Muscle of arm (tissue), 12 donors: ENCODE data around the gene SLC48A1. TPM values are rescaled to one million over a fixed set of nuclear protein-coding genes. Genes with fewer than 3 reads are reported as not detected.

Source experiments
- DNase-seq: peaks from one replicate; pipeline ENCODE4 v3.0.0-alpha.2; 2013
- polyA plus RNA-seq, 12 donors: library from polyadenylated mRNA; unstranded; fragments of 120-200 nt; gene quantifications; one replicate each; pipeline ENCODE4 v1.2.1, GENCODE V29; 2013; ENCODE audit not compliant: insufficient read length in 12 of 12

The SLC48A1 gene
- polyA plus RNA-seq, 12 donors, result 8.1 to 46.8 (median 11.5) TPM; not detected in 1

DNA sequence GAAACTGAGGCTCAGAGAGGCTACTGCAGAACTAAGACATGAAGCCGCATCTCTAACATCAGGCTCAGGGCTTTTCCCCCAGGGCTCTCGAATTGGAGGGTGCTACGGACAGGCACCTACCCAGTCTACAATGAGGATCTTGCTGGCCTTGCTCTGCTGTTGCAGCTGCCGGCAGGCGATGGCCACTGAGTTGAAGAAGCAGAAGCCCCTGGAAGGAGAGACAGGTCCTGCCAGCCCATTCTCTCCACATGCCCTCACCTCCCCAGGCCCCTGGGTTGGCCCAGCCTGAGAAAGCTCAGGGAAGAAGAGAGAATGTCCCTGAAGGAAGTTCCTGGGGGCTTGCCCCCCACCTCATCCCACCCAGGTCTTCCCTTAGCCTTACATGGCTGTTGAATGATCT lies 16.1 kb downstream of the SLC48A1 start:
- DNase-seq, result no peak

- DNase-seq, result no peak
These were observed 16.9 kb downstream of the SLC48A1 start for GRCh38 chr12:47789712-47790489.

DNA sequence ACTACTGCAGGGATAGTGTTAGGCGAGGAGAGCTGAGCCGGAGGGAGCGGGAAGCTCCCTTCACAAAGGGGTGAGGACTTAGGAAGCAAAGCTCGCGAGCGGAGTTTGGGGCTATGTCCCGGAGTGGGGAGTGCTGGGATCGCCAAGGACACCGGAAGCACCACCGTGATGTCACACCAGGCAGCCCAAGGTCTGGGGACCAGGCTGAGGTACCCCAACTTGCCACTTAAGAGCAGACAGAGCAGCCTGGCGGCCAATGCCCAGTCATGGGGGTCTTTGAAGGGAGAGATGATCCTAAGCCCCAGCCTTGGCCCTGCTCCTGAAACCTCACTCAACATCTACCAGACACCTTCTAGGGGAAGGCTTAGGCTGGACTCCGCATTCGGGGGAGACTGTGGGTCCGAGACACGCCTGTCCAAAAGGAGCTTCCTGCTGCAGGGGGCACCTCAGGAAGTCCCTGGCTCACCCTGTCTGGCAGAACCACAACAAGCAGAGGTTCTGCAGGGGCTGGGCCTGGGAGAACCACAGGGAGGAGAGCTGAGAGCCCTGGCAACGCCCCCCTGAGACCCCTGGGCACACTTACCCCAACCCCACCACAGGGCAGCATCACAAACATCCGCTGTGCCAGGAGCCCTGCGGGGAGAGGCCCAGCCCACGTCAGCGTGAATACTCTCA lies 17.8 kb downstream of the SLC48A1 start:
- no peak for DNase-seq

DNA sequence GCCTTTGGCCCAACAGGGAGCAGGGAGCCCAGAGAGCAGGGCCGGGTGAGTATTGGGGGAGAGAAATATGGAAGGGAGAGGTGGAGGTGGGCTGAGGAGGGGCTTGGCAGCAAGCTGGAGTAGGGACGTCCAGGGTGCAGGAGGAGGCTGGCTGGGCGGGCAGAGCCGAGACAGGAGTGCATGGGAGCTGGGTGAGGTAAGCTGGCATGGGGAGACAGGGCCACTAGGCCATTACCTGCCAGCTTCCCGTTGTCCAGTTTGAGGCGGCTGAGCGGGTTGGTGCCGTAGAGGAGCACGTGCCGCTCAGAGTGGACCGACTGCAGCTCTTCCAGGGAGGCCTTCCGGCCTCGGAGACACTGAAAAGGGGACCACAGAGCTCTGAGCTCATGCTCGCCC lies 18.3 kb downstream of the SLC48A1 start:
- no peak for DNase-seq

DNA sequence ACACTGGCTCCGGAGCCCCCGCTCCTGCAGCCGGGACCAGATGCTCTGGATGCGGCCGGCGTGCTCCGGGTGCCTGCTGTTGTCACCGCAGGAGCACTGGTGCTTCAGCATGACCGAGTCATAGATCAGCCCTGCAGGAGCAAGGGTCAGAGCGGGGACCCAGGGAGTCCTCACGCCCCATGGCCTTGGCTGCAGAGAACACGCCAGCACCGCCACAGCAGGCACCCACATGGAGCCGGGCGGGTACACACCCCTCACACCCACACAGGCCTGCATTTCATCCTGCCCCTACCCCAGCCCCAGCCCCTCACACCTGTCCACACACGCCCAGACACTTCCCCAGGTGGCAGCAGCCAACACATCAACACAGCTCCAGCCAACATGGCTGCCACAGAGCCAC lies 18.8 kb downstream of the SLC48A1 start:
- DNase-seq, result no peak

- no peak for DNase-seq
These were observed 20.1 kb downstream of the SLC48A1 start for GRCh38 chr12:47793015-47793681.

DNA sequence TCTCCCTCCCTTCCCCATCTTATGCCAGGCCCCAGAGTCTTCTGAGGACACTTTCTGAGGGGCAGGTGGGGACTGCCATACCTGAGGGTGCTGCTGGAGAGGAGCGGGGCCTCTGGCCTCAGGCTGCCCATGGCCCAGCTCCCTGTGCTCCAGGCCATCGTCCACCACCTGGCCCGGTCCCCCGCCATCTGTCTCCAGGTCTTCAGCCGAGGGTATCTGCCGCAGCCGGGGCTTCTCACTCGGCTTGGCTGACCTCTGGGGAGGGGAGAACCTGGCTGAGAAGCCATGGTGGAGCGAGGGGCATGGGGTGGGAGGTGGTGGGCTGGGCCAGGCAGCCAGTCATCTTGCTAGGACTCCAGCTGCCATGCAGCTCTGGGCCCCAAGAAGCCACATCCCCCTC lies 21.6 kb downstream of the SLC48A1 start:
- DNase-seq, result no peak

DNA sequence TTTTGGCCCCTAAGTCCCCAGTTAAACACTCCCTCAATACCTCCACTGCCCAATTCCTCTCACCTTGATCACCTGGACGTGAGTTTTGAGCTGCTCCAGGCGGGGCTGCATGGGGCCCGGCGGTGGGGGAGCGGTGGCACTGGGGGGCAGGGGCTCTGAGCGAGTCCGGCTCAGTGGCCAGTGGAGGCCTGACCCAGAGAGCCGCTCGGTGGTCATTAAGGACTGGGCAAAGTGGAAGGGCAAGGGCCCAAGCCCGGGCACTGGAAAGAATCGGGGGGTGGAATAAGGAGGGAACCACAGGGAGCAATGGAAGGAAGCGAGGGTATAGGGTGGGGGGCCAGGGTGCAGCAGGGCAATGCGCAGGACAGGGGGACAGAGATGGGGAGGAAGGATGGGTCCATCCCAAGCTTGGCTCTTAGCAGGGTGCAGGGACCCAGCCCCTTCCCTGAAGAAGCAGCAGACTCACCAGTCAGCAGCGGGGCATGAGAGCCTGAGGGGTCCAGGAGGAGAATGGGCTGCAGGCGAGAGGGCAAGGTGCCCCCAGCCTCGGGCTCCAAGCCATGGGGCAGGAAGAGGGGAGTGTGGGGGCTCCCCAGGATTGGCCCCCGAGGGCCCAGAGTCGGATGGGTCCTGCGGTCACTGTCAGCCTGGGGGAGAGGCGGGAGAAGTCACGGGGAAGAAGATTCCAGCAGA lies 22.2 kb downstream of the SLC48A1 start:
- no peak for DNase-seq

- no peak for DNase-seq
These were observed 22.9 kb downstream of the SLC48A1 start for GRCh38 chr12:47795814-47796411.

DNA sequence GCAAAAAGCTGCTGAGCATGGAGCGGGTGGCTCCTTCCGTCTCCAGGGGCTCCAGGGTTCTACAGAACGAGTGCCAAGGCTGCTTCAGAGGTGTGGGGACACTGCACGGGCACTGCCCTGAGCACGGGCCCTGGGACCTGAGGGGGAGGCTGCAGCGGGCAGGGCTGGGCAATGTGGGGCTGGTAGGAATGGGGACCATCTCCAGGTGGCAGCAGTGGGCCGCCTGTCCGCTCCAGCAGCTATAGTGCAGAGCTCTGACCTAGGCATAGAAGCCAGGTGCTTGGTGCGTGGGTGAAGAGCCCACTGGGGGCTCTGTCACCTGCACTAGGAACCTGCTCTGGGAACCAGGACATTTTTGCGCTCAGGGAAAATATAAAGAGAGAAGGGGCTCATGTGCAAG lies 24.4 kb downstream of the SLC48A1 start:
- DNase-seq, result no peak

- DNase-seq, result no peak
These were observed 25.4 kb downstream of the SLC48A1 start for GRCh38 chr12:47798382-47798948.

- no peak for DNase-seq
These were observed 26.4 kb downstream of the SLC48A1 start for GRCh38 chr12:47799357-47799955.

DNA sequence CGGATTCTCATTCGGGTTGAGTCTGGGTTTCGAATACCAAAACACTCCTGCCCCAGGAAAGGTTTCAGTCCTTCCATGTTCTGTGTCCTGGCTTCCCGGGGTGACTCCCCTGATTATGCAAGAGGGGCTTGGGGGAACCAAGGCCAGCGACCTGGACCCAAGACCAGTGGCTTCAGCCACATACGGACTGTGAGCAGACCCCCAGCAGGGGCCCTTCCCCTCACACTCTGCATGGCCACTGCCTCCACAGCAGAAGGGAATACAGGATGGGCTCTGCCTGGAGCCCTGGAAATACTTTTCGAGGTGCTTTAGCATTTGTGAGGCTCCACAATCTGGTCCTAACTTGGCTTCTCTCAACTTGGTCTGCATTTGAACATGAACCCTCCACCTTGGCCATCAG lies 27.5 kb downstream of the SLC48A1 start:
- no peak for DNase-seq

DNA sequence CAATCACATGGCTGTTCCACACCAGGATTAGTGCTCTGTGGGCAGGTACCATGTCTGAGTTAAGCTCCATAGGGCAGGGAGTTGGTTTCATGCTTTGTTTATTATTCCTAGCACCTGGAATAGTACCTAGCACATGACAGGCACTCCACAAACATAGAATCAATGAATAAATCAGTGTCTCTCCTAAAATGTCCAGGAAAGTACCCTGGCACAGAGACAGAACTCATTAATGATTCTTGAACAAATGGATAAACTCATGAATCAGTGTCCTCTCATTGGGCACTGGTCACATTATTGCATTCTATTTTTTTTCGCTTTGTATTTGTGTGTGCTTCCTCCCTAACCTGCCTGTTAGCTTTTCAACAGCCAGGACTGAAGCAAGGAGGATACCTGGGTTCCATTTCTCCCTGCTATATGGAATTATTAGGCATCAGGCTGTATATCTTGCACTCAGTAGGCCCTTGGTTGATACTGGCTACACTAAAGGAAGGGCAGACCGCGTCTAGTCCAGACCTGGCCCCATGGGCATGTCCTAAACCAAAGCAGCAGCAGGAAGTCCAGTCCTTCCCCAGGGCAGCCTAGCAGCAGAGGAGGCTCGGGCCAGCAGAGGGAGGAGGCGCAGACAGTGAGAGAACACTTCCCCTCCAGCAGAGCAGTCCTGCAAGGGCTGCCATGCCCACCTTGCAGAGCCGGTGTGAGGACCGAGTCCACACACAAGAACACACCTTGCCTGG lies 28.3 kb downstream of the SLC48A1 start:
- no peak for DNase-seq

DNA sequence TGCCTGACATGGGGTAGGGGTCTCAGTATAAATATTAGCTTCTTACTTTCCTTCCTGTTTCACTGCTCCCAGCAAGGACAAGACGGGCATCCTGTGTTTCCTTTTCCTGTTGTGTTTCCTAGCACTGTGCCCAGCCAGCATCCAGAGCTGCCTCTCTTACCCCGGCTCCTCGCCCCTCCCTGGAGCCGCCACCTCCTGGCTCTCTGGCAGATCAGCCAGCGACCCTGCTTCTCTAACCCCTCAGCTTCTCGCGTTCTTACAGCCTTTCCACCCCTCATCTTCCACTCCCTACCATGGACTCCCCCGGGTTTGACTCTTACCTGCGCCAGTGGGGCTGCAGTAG lies 28.8 kb downstream of the SLC48A1 start:
- DNase-seq, result no peak

DNA sequence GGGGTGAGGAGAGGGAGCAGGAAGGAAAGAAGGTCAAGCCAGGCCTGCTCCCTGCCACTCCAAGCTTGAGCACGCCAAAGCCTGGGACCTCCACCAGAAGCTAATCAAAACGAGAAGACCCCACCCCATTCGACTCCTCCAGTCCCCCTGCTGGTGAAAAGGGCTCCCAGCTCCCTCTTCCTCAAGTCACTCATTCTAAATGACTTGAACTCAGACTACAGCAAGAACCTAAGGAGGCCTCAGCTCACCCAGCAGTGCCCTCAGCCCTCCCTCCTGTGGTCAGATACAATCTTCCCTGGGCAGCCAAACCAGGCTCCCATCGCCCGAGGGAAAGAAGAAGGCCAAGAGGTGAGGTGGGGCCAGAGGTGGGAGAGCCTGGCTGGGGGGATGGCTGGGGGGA lies 29.3 kb downstream of the SLC48A1 start:
- DNase-seq, result no peak

GRCh38 chr12:47803191-47803875 lies 30.3 kb downstream of the SLC48A1 start:
- no peak for DNase-seq

GRCh38 chr12:47804171-47804570 lies 31.1 kb downstream of the SLC48A1 start:
- DNase-seq, result no peak

DNA sequence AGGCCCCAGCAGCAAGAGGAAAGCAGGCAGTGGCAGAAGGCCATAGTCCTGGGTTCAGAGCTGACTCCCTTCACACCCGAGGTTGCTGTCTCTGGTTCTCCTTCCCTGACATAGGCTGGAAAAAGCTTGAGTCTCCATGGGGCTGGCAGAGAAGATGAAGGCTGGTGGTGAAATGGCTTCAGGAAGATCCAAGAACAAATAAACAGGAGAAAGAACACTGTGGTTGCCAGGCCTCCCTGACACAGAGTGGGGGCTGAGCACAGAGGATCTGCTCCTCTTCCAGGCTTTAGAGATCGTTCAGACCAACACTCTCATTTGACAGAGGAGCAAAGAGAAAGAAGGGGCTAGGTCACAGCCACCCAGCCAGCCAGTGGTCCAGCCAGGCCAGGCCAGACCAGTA lies 32.4 kb downstream of the SLC48A1 start:
- no peak for DNase-seq

- no peak for DNase-seq
These were observed 34.3 kb downstream of the SLC48A1 start for GRCh38 chr12:47807338-47807737.
